Neural progenitor cell (in vitro differentiated cells): ENCODE results near the gene ITGA4. TPM values are rescaled to one million over a fixed set of nuclear protein-coding genes. Genes with fewer than 3 reads are reported as not detected.

Experiments
- DNase-seq: peaks from one replicate; pipeline ENCODE4 v3.0.0-alpha.2; 2016; ENCODE audit warnings: low spot score
- H2AFZ ChIP-seq: fragments of 200-600 bp; sonication (generic); replicated peaks from 2 replicates; pipeline ENCODE4 v1.6.1; 2016; ENCODE audit warnings: antibody characterized with exemption
- H3F3A ChIP-seq: fragments of 200-600 bp; sonication (generic); 2 replicates; pipeline ENCODE4 v1.6.1; 2016; ENCODE audit warnings: antibody characterized with exemption, low read depth
- H3K27ac ChIP-seq: fragments of 200-600 bp; sonication (generic); 2 replicates; pipeline ENCODE4 v1.5.1; 2016; ENCODE audit warnings: mild to moderate bottlenecking
- H3K27me3 ChIP-seq: fragments of 200-600 bp; sonication (generic); 2 replicates; pipeline ENCODE4 v1.6.1; 2016; ENCODE audit warnings: mild to moderate bottlenecking, moderate library complexity
- H3K36me3 ChIP-seq: fragments of 200-600 bp; sonication (generic); 2 replicates; pipeline ENCODE4 v1.5.1; 2016
- H3K4me1 ChIP-seq: fragments of 200-600 bp; sonication (generic); 2 replicates; pipeline ENCODE4 v1.6.1; 2016; ENCODE audit warnings: mixed run types
- H3K4me2 ChIP-seq: fragments of 200-600 bp; sonication (generic); 2 replicates; pipeline ENCODE4 v1.6.1; 2016
- H3K4me3 ChIP-seq: fragments of 200-600 bp; sonication (generic); 2 replicates; pipeline ENCODE4 v1.5.1; 2016
- H3K79me2 ChIP-seq: fragments of 200-600 bp; sonication (generic); 2 replicates; pipeline ENCODE4 v1.6.1; 2016; ENCODE audit warnings: low read depth
- H3K9ac ChIP-seq: fragments of 200-600 bp; sonication (generic); 2 replicates; pipeline ENCODE4 v1.6.1; 2016
- H3K9me3 ChIP-seq: fragments of 200-600 bp; sonication (generic); 2 replicates; pipeline ENCODE4 v1.5.1; 2016; ENCODE audit warnings: low read depth
- H4K20me1 ChIP-seq: fragments of 200-600 bp; sonication (generic); 2 replicates; pipeline ENCODE4 v1.6.1; 2016; ENCODE audit warnings: low read depth
- H3K27ac Mint-ChIP-seq: 3 replicates; pipeline ENCODE4 v1.8.0; 2021; ENCODE audit warnings: mixed read lengths
- H3K27me3 Mint-ChIP-seq: 2 replicates; pipeline ENCODE4 v1.8.0; 2022; ENCODE audit warnings: low read depth, mild to moderate bottlenecking, inconsistent platforms, moderate library complexity, mixed read lengths; ENCODE audit not compliant: insufficient read depth
- H3K36me3 Mint-ChIP-seq: 3 replicates; pipeline ENCODE4 v1.8.0; 2021; ENCODE audit warnings: mixed read lengths
- H3K4me1 Mint-ChIP-seq: 3 replicates; pipeline ENCODE4 v1.8.0; 2021; ENCODE audit warnings: mixed read lengths
- H3K4me3 Mint-ChIP-seq: 3 replicates; pipeline ENCODE4 v1.8.0; 2021; ENCODE audit warnings: mild to moderate bottlenecking, moderate library complexity, mixed read lengths
- H3K9me3 Mint-ChIP-seq: 3 replicates; pipeline ENCODE4 v1.8.0; 2020; ENCODE audit warnings: mixed read lengths
- CTCF ChIP-seq: fragments of 200-600 bp; sonication (generic); IDR thresholded peaks from 2 replicates; pipeline ENCODE4 v1.5.1; 2017; ENCODE audit warnings: antibody characterized with exemption, mild to moderate bottlenecking
- EZH2 ChIP-seq: fragments of 200-600 bp; sonication (generic); IDR thresholded peaks from 2 replicates; pipeline ENCODE4 v1.6.1; 2017; ENCODE audit warnings: antibody characterized with exemption, mild to moderate bottlenecking, moderate library complexity
- EZH2phosphoT487 ChIP-seq: fragments of 200-600 bp; sonication (generic); IDR thresholded peaks from 2 replicates; pipeline ENCODE4 v1.6.1; 2017; ENCODE audit warnings: antibody characterized with exemption
- total RNA-seq: library from RNA; depleted of rRNA; stranded (reverse); fragments of >200 nt; gene quantifications from 2 replicates; pipeline ENCODE4 v1.2.3, GENCODE V29; 2015; ENCODE audit warnings: low replicate concordance

The ITGA4 gene
- total RNA-seq, 1 donor from 2014 or later, result 10.2 TPM

- Mint-ChIP-seq H3K4me1 (peaks cover 17% of the 10 kb centered on the region), H3K4me3 (no peak overlapping the region), H3K36me3 (no peaks in the 10 kb centered on the region), H3K27me3 (no peaks in the 10 kb centered on the region), H3K9me3 (no peaks in the 10 kb centered on the region), H3K27ac (peak overlapping the region; percentile 44)
- no peak for DNase-seq
- Histone ChIP-seq H3K27ac (no peak overlapping the region), H3K79me2 (no peaks in the 10 kb centered on the region), H3K9me3 (no peaks in the 10 kb centered on the region), H3F3A (no peaks in the 10 kb centered on the region), H4K20me1 (no peaks in the 10 kb centered on the region), H3K36me3 (no peaks in the 10 kb centered on the region), H3K4me1 (no peaks in the 10 kb centered on the region), H3K9ac (no peak overlapping the region), H2AFZ (no peak overlapping the region), H3K4me2 (no peak overlapping the region), H3K27me3 (peaks cover 7% of the 10 kb centered on the region), H3K4me3 (no peak overlapping the region)
- TF ChIP-seq CTCF (no peak), EZH2 (no peak), EZH2phosphoT487 (no peak)
Measured at GRCh38 chr2:181585732-181586131, 128.5 kb downstream of the ITGA4 start.

Other genes starting within 250 kb of the ITGA4 start
- 0.25 TPM in 1 of 2 replicates, not detected in the other for gene CERKL, start 199.7 kb downstream of the ITGA4 start, total RNA-seq
- gene NEUROD1, start 223.1 kb downstream of the ITGA4 start, total RNA-seq, result not detected in 2 replicates